Measurements from ENCODE around the gene GIPC3.
"Not testable (repeated sequence)": the region's sequence is repeated elsewhere in the genome, so short reads cannot be mapped to it uniquely, and the experiment has no call there.

Gene GIPC3

DNA sequence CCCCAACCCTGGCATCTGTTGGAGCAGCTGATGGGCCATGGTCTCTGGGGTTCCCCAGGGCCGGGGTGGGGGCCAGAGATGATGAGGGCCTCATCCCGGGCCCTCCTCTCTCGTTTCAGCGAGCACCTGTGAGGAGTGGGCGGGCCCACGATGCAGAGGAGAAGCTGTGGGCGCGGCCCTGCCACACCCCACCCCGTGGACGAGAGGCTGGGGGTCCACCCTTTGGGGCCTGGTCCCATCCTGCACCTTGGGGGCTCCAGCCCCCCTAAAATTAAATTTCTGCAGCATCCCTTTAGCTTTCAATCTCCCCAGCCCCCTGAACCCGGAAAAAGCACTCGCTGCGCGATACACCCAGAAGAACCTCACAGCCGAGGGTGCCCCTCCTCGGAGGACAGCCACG, 6.9 kb upstream of the GIPC3 start:
- DNase-seq = no peak

DNA sequence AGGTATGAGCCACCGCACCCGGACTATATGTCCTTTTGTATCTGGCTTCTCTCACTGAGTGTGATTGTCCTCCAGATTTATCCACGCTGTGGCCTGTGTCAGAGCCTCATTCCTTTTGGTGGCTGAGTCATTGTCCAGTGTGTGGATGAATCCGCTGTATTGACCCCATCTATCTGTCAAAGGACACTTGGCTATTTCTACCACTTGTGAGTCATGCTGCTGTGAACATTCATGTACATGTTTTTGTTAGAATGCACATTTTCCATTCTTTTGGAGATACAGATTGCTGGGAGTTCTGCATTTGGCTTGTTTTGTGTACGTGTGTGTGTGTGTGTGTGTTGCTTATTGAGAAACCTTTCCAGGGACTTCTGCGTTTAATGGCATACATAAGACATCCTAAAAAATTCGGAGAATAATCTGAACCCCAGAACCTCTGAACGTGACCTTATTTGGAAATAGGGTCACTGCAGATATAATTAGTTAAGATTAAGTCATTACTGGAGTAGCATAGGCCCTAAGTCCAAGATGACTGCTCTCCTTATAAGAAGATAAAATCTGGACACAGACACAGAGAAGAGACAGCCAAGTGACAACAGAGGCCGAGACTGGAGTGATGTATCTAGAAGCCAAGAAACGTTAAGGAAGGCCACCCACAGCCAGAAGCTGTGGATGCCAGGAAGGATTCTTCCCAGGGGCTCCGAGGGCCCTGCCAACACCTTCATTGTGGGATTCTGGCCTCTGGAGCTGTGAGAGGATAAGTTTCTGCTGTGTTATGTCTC, 4.9 kb upstream of the GIPC3 start:
- no peak for DNase-seq

DNA sequence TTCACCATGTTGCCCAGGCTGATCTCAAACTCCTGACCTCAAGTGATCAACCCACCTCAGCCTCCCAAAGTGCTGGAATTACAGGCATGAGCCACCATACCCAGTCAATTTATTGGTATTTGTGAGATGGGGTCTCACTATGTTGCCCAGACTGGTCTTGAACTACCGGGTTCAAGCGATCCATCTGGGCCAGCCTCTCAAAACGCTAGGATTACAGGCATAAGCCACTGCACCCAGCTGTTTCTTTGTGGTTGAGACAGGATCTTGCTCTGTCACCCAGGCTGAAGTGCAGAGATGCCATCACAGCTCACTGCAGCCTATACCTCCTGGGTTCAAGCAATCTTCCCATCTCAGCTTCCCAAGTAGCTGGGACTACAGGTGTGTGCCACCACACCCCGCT, 3.5 kb upstream of the GIPC3 start:
- not testable (repeated sequence) for DNase-seq

DNA sequence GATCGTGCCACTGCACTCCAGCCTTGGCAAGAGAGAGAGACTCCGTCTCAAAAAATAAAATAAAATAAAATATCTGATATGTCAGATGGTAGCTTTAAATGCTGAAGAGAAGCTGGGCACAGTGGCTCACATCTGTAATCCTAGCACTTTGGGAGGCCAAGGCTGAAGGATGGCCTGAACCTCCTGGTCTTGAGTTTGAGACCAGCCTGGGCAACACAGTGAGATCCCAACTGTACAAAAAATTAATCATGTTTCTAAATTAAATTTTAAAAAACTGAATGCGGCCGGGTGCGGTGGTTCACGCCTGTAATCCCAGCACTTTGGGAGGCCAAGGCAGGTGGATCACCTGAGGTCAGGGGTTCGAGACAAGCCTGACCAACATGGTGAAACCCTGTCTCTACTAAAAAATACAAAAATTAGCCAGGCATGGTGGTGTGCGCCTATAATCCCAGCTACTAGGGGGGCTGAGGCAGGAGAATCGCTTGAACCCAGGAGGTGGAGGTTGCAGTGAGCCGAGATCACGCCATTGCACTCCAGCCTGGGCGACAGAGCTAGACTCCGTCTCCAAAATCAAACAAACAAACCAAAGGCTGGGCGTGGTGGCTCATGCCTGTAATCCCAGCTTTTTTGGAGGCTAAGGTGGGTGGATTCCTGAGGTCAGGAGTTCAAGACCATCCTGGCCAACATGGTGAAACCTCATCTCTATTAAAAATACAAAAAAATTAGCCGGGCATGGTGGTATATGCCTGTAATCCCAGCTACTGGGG, 1.1 kb upstream of the GIPC3 start:
- not testable (repeated sequence) for DNase-seq

DNA sequence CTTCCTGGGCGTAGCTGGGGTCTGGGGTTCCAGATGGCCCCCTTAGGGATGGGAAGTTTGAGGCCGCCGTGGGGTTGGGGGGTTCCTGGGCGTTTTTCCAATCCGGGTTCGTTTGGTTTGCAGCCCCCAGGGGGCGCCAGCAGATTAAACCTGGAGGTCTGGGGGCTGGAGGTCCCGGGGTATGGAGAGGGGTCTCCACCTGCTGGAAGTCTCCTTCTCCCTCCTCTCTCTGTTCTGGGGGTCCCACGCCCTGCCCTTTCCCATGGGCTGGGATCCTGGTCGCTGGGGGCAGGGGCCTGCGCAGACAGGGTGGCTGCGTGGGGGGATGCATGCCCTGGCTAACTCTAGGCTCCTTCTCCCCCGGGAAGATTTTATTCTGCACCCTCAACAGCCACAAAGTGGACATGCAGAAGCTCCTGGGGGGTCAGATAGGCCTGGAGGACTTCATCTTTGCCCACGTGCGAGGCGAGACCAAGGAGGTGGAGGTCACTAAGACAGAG, 899 bp downstream of the GIPC3 start:
- peak; percentile 75 for DNase-seq

DNA sequence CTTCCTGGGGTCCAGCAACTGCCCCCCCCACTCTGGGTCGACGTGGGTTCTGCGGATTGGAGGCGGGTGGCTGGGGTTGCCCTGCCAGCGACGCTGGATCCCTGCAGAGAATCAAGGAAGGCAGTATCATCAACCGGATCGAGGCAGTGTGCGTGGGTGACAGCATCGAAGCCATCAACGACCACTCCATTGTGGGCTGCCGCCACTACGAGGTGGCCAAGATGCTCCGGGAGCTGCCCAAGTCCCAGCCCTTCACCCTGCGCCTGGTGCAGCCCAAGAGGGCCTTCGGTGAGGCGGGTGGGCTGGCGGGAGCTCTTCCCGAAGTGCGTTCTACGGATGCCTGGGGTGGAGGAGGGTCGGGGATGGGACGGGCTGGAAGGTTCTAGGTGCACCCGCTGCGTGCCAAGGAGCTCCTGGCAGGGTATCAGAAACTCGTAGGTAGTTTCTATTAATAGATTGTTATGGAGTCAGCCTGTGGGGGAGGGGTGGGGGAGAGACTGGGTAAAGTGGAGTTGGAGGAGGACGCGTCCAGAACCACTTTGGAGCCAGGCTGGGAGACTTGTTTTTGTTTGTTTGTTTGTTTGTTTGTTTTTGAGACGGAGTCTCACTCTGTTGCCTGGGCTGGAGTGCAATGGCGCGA, 1.5 kb downstream of the GIPC3 start:
- no peak for DNase-seq

DNA sequence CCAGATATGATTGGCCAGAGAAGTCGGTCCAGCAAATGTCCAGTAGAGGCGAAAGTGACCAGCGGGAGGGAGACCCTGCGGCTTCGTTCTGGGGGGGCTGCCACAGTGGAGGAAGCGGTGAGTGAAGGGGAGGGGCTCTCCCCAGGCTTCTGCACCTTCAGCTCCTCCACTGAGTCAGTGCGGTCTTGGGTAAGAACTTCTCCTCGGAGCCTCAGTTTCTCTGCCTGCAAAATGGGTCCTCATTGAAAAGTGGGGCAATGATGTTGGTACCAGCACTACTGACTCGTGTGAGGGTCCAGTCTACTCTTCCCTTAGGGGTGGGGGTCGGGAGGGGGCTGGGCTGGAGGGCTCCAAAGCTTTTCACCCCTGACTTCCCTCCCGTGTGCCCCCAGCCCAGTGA, 4.2 kb downstream of the GIPC3 start:
- no peak for DNase-seq

DNA sequence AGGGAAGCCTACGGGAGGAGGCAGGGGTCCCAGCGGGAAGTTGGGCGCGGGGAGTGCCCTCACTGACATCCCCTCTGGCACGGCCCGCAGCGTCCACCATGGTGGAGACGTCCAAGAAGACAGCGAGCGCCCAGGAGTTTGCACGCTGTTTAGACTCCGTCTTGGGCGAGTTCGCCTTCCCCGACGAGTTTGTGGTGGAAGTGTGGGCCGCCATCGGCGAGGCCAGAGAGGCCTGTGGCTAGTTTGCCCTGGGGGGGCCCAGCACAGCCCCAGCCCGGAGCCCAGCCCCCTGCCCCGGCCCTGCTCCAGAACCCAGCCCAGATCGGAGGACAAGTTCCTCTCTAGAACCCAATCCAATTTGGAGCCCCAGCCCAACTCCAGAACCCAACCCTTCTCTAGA, 4.7 kb downstream of the GIPC3 start:
- DNase-seq = no peak

DNA sequence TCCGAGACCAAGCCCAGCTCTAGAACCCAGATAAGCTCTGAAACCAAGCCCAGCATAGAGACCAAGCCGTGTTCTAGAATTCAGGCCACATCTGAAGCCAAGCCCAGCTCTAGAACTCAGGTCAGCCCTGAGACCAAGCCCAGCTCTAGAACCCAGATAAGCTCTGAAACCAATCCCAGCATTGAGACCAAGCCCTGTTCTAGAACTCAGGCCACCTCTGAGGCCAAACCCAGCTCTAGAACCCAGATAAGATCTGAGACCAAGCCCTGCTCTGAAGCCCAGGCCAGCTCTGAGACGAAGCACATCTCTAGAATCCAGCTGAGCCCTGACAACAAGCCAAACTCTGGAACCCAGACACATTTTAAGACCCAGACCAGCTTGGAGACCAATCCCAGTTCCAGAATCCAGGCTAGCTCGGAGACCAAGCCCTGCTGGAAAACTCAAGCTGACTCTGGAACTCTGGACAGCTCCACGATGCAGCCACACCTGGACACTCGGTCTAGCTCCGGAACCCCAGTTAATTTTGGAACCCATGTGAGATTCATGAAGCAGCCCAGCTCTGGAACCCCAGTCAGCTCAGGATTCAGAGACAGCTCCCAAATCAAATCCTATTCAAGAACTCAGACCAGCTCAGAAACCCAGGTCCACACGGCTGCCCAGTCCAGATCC, 5.8 kb downstream of the GIPC3 start:
- no peak for DNase-seq

DNA sequence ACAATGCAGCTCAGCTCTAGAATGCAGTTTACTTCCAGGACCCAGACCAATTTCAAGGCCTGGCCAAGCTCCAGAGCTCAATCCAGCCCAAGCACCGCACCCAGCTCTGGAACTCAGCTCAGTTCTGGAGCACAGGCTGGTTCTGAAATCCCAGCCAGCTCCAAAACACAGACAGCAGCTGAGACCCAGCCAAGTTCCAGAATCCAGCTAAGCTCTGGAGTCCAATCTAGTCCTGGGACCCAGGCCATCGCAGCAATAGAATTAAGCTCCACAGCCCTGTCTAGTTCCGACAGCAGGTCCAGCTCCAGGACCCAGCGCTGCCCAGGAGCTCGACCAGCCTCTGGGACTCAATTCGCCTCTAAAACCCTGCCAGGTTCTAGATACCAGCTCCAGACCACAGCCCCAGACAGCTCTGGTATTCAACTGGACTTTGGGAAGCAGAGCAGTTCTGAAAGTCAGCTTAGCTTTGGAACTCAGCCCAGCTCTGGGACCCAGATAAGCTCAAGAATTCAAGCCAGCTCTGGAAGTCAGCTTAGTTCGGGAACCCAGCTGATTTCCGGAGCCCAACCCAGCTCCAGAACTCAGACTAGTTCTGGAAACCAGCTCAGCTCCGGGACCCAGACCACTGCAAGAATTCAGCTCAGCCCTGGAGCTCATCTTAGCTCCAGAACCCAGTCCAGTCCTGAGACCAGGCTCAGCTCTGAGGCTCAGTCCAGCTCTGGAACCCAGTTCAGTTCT, 6.8 kb downstream of the GIPC3 start:
- DNase-seq = no peak

DNA sequence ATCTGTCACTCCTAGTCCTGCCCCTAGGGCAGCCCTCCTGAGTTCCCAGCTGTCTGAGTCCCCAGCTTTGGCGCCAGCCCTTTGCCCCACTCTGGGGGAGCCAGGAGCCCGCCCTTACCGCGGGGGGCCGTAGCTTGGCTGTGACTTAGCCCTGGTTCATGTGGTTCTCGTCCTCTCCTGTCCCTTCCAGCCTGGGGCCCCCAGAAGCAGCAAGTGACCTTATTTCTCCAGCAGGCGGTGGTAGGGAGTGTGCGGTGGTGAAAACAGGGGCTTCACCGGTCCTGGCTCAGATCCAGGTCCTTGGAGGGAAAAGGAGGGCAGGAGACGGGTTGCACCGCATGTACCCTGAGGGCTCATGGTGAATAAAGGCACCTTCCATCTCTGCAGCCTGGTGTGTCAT, 7.9 kb downstream of the GIPC3 start:
- no peak for DNase-seq

DNA sequence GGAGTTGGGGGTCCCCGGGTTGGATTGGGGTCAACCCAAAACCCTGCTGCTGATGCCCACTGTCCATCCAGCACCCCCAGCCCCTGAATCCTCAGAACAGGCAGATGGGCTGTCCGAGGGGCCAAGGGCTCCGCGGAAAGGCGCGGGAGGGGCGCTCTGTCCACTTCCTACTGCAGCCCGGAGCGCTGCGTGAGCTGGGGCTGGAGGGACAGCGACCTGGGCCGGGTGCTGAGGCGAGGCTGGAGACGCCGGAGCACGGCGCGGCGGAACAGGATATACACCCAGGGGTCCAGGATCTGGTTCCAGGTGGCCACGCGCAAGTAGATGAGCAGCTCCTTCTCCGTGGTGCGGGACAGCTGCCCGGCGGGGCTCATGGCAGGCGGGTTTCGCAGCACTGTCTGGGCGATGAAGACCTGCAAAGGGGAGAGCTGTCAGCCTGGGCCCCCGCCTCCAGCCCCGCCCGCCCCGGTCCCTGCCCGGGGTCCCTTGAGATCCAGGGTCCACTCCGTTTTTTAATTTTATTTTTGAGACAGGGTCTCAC, 10.3 kb downstream of the GIPC3 start:
- no peak for DNase-seq

DNA sequence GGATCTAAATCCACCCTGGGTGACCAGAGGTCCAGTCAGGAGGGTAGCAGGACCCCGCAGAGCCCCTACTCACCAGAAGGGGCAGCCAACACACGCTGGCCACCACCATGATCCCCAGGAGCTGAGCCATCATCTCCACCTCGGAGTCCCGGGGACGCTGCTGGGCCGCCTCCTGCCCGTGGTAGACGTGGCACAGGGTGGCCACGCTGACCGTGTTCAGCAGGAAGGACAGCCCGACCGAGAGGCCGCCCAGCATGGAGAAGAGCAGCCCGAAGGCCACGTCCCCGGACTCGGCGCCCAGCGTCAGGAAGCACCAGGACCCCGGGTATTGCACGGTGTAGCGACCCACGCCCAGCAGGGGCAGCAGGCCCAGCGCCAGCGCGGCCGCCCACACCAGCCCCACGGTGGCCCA, 14.5 kb downstream of the GIPC3 start:
- DNase-seq = no peak

DNA sequence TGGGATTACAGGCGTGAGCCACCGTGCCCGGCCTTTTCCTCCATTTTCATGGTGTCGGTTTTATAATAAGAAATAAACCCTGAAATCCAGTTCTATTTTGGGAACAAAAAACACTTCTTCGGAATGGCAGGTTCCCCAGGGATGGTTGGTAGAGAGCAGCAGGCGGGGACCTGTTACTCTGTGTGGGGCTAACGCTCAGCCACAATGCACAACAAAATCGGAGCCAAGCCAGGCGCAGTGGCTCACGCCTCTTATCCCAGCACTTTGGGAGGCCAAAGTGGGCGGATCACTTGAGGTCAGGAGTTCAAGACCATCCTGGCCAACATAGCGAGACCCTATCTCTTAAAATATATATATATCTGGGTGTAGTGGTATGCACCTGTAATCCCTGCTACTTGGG, 15.7 kb downstream of the GIPC3 start:
- DNase-seq = no peak

DNA sequence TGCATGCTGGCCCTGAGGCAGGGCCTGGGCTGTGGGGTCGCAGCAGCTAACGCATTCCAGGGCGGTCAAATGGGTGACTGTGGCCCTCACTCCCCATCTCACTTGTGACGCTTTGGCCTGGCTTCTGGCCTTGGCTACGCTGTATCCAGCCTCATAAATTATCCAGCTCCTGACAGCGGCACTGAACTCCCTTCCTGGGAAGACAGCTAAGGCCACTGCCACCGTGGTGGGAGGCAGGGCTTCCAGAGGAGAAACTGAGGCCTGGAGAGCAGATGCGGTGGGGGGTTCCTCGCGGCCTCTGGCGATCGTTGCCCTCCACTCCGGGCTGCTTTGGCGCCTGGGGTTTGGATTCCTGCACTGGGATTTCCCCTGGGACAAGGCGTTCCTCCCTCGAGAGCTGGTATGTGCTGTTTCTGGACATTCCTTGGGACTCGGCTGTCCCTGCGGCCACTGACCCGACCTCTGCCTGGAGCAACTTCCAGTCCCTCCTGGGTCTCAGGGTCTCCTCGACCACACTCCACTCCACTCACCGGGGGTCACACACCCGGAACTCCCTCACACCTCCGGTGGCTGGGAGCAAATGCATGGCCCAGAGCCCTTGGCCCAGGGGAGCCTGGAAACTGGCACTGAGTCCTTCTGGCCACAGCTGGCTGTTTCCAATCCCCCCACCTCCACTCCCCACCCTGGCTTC, 18.0 kb downstream of the GIPC3 start:
- no peak for DNase-seq

DNA sequence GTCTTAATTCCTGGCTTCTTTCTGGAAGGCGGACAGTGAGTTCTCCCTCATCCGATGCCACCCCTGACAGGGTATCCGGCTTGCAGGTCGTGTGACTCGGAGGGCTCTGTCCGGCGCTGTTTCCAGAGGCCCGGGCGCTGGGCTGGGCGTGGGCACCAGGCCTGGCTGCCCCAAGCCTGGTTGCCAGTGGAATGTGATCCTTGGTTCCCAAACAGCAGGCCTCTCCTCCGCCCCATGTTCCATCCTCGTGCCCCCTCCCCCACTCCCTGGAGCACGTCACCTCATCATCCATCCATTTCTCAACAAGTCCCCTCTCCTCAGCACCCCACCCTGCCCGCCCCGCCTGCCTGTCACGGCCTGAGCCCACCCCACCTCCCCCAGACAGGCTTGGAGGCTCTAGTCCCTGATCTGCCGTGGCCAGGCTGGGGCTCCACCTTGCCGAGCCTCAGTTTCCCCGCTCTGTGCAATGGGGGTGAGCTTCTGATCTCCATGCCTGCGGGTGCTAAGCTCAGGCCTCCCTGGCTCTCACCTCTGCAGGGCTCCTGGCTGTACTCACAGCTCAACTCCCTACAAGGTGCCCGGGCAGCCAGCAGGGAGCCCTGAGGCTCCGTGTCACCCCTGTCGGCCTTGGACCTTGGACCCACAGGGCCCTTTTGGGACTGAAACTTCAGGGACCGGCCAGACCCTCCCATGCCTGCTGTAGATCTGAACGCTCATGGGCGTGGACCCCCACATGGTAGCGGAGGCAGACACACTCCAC, 19.1 kb downstream of the GIPC3 start:
- DNase-seq = no peak

DNA sequence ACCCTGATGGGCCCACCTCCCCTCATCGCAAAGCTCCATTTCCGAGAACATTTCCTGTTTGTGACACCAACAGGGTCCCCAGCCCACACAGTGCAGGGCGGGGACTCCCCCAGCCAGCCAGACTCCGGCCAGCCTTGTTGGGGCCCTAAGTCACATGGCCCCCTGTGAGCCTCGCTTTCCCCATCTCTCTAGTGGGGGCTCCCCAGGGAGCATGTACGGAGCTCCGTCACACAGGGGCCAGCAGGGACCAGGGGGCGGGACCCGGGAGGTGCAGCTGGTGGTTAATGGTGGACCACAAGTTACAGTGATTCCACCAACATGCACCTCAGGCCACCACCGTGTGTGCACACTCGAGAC, 19.7 kb downstream of the GIPC3 start:
- DNase-seq = peak; percentile 49

DNA sequence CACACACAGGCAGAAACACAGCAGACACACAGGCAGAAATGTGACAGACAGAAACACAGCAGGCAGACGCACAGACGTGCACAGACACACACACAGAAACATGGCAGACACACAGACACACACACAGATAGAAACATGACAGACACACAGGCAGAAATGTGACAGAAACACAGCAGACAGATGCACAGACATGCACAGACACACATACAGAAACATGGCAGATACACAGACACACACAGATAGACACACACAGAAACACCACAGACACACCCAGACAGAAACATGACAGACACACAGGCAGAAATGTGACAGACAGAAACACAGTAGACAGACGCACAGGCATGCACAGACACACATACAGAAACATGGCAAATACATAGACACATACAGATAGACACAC, 20.1 kb downstream of the GIPC3 start:
- no peak for DNase-seq

DNA sequence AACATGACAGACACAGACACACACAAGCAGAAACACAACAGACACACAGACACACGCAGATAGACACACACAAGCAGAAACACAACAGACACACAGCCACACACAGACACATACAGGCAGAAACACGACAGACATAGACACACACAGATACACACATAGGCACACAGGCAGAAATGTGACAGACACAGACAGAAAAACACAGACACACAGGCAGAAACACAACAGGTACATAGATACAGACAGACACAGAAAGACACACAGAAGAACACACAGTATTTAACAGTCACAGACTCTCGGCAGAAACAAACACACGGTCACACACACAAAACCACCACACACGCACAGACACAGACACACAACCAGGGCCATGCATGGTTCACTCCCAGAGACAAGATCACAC, 20.5 kb downstream of the GIPC3 start:
- no peak for DNase-seq

DNA sequence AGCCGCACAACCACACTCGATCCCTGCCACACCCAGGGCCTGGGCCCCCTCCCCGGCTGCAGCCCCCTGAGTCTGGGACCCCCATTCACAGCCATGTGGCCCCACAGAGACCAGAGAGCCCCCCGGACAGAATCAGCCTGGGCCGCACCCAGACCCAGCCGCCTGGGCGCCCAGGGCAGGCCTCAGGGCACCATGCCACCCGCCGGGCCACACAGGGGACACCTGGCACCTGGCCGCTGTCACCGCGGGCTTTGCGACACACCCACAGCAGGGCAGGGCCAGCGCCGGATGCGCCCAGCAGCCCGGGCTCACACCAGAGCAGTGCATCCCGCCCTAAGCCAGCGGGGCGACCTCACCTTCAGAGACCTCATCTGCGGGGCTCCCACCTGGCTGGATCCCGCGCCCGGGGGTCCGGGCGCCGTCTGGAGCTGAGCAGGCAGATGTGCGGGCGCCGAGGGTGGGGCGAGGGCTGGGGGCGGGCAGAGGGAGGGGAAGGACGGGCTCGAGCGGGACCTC, 21.0 kb downstream of the GIPC3 start:
- DNase-seq = peak; percentile 62

Data from CD4-positive, alpha-beta T cell treated with Interleukin-17A for 4 hours (primary cell).